Suprapubic skin (tissue), 3 donors: ENCODE measurements around the gene NR3C2.

ENCODE experiments used
- CTCF ChIP-seq, 2 donors: fragments of 200-600 bp in 1 of 2; fragments of 450-650 bp in 1 of 2; sonication (generic) in 1 of 2; IDR thresholded peaks; one replicate each; pipeline ENCODE4 v1.5.1; 2016 to 2019; ENCODE audit warnings: antibody characterized with exemption in 2 of 2, mild to moderate bottlenecking in 1 of 2, moderate library complexity in 1 of 2
- POLR2AphosphoS5 ChIP-seq, 3 donors: sonication (generic); formaldehyde crosslinking; IDR thresholded peaks; one replicate each; pipeline ENCODE4 v1.6.1; 2017; ENCODE audit warnings: antibody characterized with exemption in 3 of 3

DNA sequence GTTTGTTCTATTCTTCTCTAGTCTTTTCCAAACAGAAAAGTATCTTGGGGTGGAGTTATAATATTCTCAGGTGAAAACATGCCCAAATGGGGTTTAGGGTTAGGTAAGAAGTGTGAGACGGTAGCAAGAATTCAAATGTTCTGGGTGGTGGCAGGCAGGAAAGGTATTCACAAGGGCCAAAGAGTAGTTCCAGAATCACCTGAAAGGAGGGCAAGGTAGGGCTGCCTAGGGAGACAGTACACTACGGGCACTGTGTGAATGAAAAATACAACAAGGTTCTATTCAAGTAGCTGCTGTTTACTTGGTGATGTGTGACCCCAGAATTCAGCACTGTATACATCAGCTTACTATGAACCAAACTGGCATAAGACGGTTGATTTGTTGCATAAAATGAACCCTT is 51.9 kb downstream of the NR3C2 start:
- TF ChIP-seq CTCF (IDR thresholded peaks at IDR 0.05) (no peak), POLR2AphosphoS5 (IDR thresholded peaks at IDR 0.05) (no peak)
